ENCODE data around the gene GLIS1. TPM values are rescaled to one million over a fixed set of nuclear protein-coding genes. Genes with fewer than 3 reads are reported as not detected.
A peak's percentile ranks its signal among the peaks of the same experiment; 100 is the strongest.

Gene GLIS1
- total and polyA plus RNA-seq, 2 experiments from 2014 or later = 0.26 to 0.31 TPM

- TF ChIP-seq ETS1 (IDR thresholded peaks at IDR 0.05) = no peak
- no peak for TF ChIP-seq NANOG (IDR thresholded peaks at IDR 0.05; ENCODE audit: borderline replicate concordance)
- no peak for TF ChIP-seq STAT1 (IDR thresholded peaks at IDR 0.05; ENCODE audit: unreplicated experiment)
- TF ChIP-seq EZH2phosphoT487 (IDR thresholded peaks at IDR 0.05; ENCODE audit: unreplicated experiment) = no peak
- no peak for TF ChIP-seq REST (IDR thresholded peaks at IDR 0.05; ENCODE audit: unreplicated experiment)
- no peak for TF ChIP-seq JUNB (IDR thresholded peaks at IDR 0.05; ENCODE audit: unreplicated experiment)
These were observed 163.0 kb downstream of the GLIS1 start (continued) for GRCh38 chr1:53575955-53576320.

GRCh38 chr1:53575141-53575954 is 163.6 kb downstream of the GLIS1 start:
- H3K4me2 ChIP-seq = no peak overlapping the region
- no peak for DNase-seq (ENCODE audit: low spot score)
- Mint-ChIP-seq H3K27me3 (ENCODE audit: insufficient read depth, low read depth, poor library complexity) (peaks cover 22% of the 10 kb centered on the region), H3K27ac (no peak overlapping the region), H3K9me3 (no peaks in the 10 kb centered on the region), H3K4me1 (peaks cover 21% of the 10 kb centered on the region), H3K4me3 (no peak overlapping the region), H3K36me3 (ENCODE audit: low read depth) (no peaks in the 10 kb centered on the region)
- no peaks in the 10 kb centered on the region for H3F3A ChIP-seq (replicated peaks; ENCODE audit: low read depth)
- H3K27ac ChIP-seq (ENCODE audit: low read depth) = no peak overlapping the region
- H3K9me2 ChIP-seq (ENCODE audit: insufficient read depth) = no peaks in the 10 kb centered on the region
- H3K4me3 ChIP-seq = no peak overlapping the region
- H2AFZ ChIP-seq = no peak overlapping the region
- no peaks in the 10 kb centered on the region for H3K79me2 ChIP-seq (replicated peaks; ENCODE audit: insufficient read depth)
- peak; percentile 13; the same call in 1 of the 3 replicates for ATAC-seq
- no peak for TF ChIP-seq REST (IDR thresholded peaks at IDR 0.05; ENCODE audit: unreplicated experiment)
- no peaks in the 10 kb centered on the region for H3K36me3 ChIP-seq (ENCODE audit: insufficient read depth)
- H3K4me1 ChIP-seq (ENCODE audit: insufficient read depth) = no peaks in the 10 kb centered on the region; the same call in 1 of the 2 replicates
- no peaks in the 10 kb centered on the region for H3K27me3 ChIP-seq (ENCODE audit: insufficient read depth)
- no peaks in the 10 kb centered on the region for H4K20me1 ChIP-seq (replicated peaks; ENCODE audit: insufficient read depth)

All from GM23338 (cell line).